Loucy (cell line): ENCODE results near the gene USF2.

Source experiments
- EZH2phosphoT487 ChIP-seq: fragments of 200-600 bp; IDR thresholded peaks from 2 replicates; pipeline ENCODE4 v1.6.1; 2018; ENCODE audit warnings: antibody characterized with exemption, mild to moderate bottlenecking, moderate library complexity, borderline replicate concordance
- TF ChIP-seq, protein P1 (sequence below): fragments of 200-600 bp; sonication (generic); conservative IDR thresholded peaks from 2 replicates; pipeline ENCODE4 v1.5.1; 2014; ENCODE audit warnings: mild to moderate bottlenecking, antibody characterized with exemption, low read length

DNA sequence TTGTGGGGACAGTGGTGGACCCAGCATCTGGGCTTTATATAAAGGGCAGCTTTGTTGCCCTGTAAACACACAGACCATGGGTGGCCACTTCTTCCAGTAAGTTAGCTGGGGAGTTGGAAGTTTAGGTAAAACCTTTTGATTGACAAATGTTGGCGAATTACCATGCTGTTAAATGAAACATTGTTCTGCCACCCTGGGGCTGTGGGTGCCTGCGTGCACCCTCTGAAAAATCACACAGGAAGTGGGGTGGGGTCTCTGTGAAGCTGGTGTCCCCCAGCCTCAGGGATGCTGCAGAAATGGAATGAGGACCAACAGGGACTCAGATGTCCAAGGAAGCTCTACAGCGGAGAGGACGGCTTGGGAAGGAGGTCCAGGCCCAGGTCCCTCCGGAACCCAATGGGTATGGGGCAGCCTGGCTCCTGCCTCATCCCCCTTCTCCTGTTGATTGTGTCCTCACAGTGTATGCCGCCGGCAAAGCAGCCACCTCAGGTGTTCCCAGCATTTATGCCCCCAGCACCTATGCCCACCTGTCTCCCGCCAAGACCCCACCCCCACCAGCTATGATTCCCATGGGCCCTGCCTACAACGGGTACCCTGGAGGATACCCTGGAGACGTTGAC is 2.8 kb upstream of the USF2 start:
- TF ChIP-seq EZH2phosphoT487, result no peak
- TF ChIP-seq, protein P1, sequence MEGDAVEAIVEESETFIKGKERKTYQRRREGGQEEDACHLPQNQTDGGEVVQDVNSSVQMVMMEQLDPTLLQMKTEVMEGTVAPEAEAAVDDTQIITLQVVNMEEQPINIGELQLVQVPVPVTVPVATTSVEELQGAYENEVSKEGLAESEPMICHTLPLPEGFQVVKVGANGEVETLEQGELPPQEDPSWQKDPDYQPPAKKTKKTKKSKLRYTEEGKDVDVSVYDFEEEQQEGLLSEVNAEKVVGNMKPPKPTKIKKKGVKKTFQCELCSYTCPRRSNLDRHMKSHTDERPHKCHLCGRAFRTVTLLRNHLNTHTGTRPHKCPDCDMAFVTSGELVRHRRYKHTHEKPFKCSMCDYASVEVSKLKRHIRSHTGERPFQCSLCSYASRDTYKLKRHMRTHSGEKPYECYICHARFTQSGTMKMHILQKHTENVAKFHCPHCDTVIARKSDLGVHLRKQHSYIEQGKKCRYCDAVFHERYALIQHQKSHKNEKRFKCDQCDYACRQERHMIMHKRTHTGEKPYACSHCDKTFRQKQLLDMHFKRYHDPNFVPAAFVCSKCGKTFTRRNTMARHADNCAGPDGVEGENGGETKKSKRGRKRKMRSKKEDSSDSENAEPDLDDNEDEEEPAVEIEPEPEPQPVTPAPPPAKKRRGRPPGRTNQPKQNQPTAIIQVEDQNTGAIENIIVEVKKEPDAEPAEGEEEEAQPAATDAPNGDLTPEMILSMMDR, result no peak
